H1 (cell line): ENCODE results near the gene KRTAP12-3. TPM values are rescaled to one million over a fixed set of nuclear protein-coding genes. Genes with fewer than 3 reads are reported as not detected.

Source experiments
- CTCF ChIA-PET: fragments of 300-600 bp; sonication (Branson Sonifier 250); formaldehyde crosslinking; loops from one replicate; lab custom pipeline; 2021; ENCODE audit not compliant: partially characterized antibody; lab: Charles Lee
- POLR2A ChIA-PET: fragments of 300-600 bp; sonication (Branson Sonifier 250); formaldehyde crosslinking; loops from one replicate; lab custom pipeline; 2021; ENCODE audit warnings: inconsistent platforms; ENCODE audit not compliant: partially characterized antibody; lab: Charles Lee
- DNase-seq, 2 experiments: peaks; one replicate each; pipeline versions ENCODE4 v3.0.0 to v3.0.0-alpha.2; 2010 to 2022; ENCODE audit warnings: low spot score in 2 of 2, low read depth in 1 of 2, mixed read lengths in 1 of 2
- FAIRE-seq: peaks from 2 replicates; lab custom pipeline; 2011; peaks lifted over from hg19 to GRCh38; lab: Jason Lieb, UNC
- H2AFZ ChIP-seq: 2 replicates; pipeline ENCODE4 v1.8.1; 2012; ENCODE audit warnings: low read length, inconsistent platforms
- H2AK5ac ChIP-seq: 2 replicates; pipeline ENCODE4 v1.6.1; 2013; ENCODE audit warnings: low read depth, low read length
- H2BK120ac ChIP-seq: replicated peaks from 2 replicates; pipeline ENCODE3; 2013; ENCODE audit warnings: low read depth, low read length, inconsistent platforms
- H2BK12ac ChIP-seq: 2 replicates; pipeline ENCODE4 v1.6.1; 2013; ENCODE audit warnings: low read depth, low read length
- H2BK15ac ChIP-seq: 2 replicates; pipeline ENCODE4 v1.6.1; 2013; ENCODE audit warnings: low read length
- H2BK20ac ChIP-seq: 2 replicates; pipeline ENCODE4 v1.6.1; 2013; ENCODE audit warnings: low read length
- H2BK5ac ChIP-seq: 2 replicates; pipeline ENCODE4 v1.6.1; 2013; ENCODE audit warnings: low read depth, low read length
- H3K14ac ChIP-seq: 2 replicates; pipeline ENCODE4 v1.6.1; 2013; ENCODE audit warnings: inconsistent platforms; ENCODE audit not compliant: insufficient read length
- H3K18ac ChIP-seq: 2 replicates; pipeline ENCODE4 v1.6.1; 2013; ENCODE audit warnings: low read length; ENCODE audit errors: extremely low read depth
- H3K23ac ChIP-seq: 2 replicates; pipeline ENCODE4 v1.6.1; 2013; ENCODE audit warnings: inconsistent platforms; ENCODE audit not compliant: insufficient read length
- H3K23me2 ChIP-seq: 2 replicates; pipeline ENCODE4 v1.6.1; 2013; ENCODE audit warnings: low read depth, low read length
- H3K27ac ChIP-seq: 2 replicates; pipeline ENCODE4 v1.6.1; 2011; ENCODE audit warnings: low read depth, low read length, inconsistent platforms
- H3K27me3 ChIP-seq, 4 experiments: replicated peaks in 1 of 4; 1 replicate in 1 of 4; 2 replicates in 3 of 4; pipeline versions ENCODE4 v1.6.1 to v1.8.1; 2011 to 2013; ENCODE audit warnings: low read length in 3 of 4, mild to moderate bottlenecking in 3 of 4, inconsistent platforms in 2 of 4, mixed read lengths in 2 of 4, moderate library complexity in 1 of 4; ENCODE audit not compliant: control insufficient read depth in 3 of 4, insufficient read depth in 3 of 4; ENCODE audit errors: extremely low read depth in 1 of 4
- H3K36me3 ChIP-seq, 4 experiments: 2 replicates each; pipeline versions ENCODE4 v1.6.1 to v1.8.1; 2011 to 2013; ENCODE audit warnings: mild to moderate bottlenecking in 4 of 4, low read length in 3 of 4, moderate library complexity in 2 of 4, control low read depth in 1 of 4, inconsistent platforms in 1 of 4; ENCODE audit not compliant: insufficient read depth in 4 of 4, control insufficient read depth in 2 of 4
- H3K4ac ChIP-seq: replicated peaks from 2 replicates; pipeline ENCODE3; 2013; ENCODE audit warnings: low read length, low read depth, mixed read lengths, inconsistent platforms; ENCODE audit not compliant: insufficient read length
- H3K4me1 ChIP-seq, 4 experiments: replicated peaks in 1 of 4; 1 replicate in 1 of 4; 2 replicates in 3 of 4; pipeline versions ENCODE4 v1.6.1 to v1.8.1; 2011 to 2013; ENCODE audit warnings: low read length in 3 of 4, inconsistent platforms in 2 of 4, mixed read lengths in 1 of 4; ENCODE audit not compliant: insufficient read depth in 4 of 4, control insufficient read depth in 3 of 4
- H3K4me2 ChIP-seq, 2 experiments: 2 replicates each; pipeline versions ENCODE4 v1.6.1 to v1.8.1; 2011 to 2013; ENCODE audit warnings: low read depth in 2 of 2, low read length in 2 of 2, control low read depth in 1 of 2, inconsistent platforms in 1 of 2, mild to moderate bottlenecking in 1 of 2; ENCODE audit not compliant: insufficient read depth in 1 of 2
- H3K4me3 ChIP-seq, 4 experiments: fragments of 200-600, 300-600 bp in 1 of 4; sonication (generic), shearing (Covaris generic), sonication (Bioruptor Twin) in 1 of 4; 2 replicates each; pipeline versions ENCODE4 v1.5.1 to v1.8.1; 2011 to 2016; ENCODE audit warnings: low read length in 4 of 4, low read depth in 3 of 4, control low read depth in 2 of 4, inconsistent platforms in 2 of 4, mild to moderate bottlenecking in 2 of 4, mixed read lengths in 1 of 4, moderate library complexity in 1 of 4; ENCODE audit not compliant: insufficient read depth in 2 of 4; ENCODE audit errors: extremely low read depth in 1 of 4
- H3K56ac ChIP-seq: replicated peaks from 2 replicates; pipeline ENCODE3; 2013; ENCODE audit warnings: low read depth, mild to moderate bottlenecking, mixed read lengths, low read length, inconsistent platforms; ENCODE audit not compliant: insufficient read length
- H3K79me1 ChIP-seq: 2 replicates; pipeline ENCODE4 v1.6.1; 2013; ENCODE audit warnings: low read depth, low read length, control low read depth
- H3K79me2 ChIP-seq, 2 experiments: 2 replicates each; pipeline versions ENCODE4 v1.6.1 to v1.8.1; 2012 to 2013; ENCODE audit warnings: low read length in 2 of 2, mild to moderate bottlenecking in 2 of 2, inconsistent platforms in 1 of 2; ENCODE audit not compliant: insufficient read depth in 2 of 2, control insufficient read depth in 1 of 2
- H3K9ac ChIP-seq, 4 experiments: replicated peaks in 1 of 4; 1 replicate in 1 of 4; 2 replicates in 3 of 4; pipeline versions ENCODE4 v1.6.1 to v1.8.1; 2011 to 2013; ENCODE audit warnings: low read depth in 3 of 4, low read length in 3 of 4, control low read depth in 2 of 4, mild to moderate bottlenecking in 2 of 4, moderate library complexity in 2 of 4, inconsistent platforms in 1 of 4; ENCODE audit errors: extremely low read depth in 1 of 4
- H3K9me3 ChIP-seq, 2 experiments: 2 replicates each; pipeline versions ENCODE4 v1.6.1 to v1.8.1; 2012 to 2013; ENCODE audit warnings: mild to moderate bottlenecking in 2 of 2, moderate library complexity in 2 of 2, control low read depth in 1 of 2, inconsistent platforms in 1 of 2, low read depth in 1 of 2, low read length in 1 of 2, mixed read lengths in 1 of 2; ENCODE audit not compliant: insufficient read depth in 2 of 2
- H4K20me1 ChIP-seq, 2 experiments: replicated peaks in 1 of 2; 2 replicates each; pipeline versions ENCODE3 to v1.8.1; 2011 to 2013; ENCODE audit warnings: inconsistent platforms in 2 of 2, low read length in 2 of 2, mild to moderate bottlenecking in 1 of 2; ENCODE audit not compliant: insufficient read depth in 2 of 2, control insufficient read depth in 1 of 2
- H4K5ac ChIP-seq: 2 replicates; pipeline ENCODE4 v1.6.1; 2013; ENCODE audit warnings: low read length, low read depth, mixed read lengths, inconsistent platforms; ENCODE audit not compliant: insufficient read length
- H4K8ac ChIP-seq: 2 replicates; pipeline ENCODE4 v1.8.0; 2013; ENCODE audit warnings: mild to moderate bottlenecking, moderate library complexity, low read length, inconsistent platforms; ENCODE audit not compliant: insufficient read depth; ENCODE audit errors: extremely low read depth
- H4K91ac ChIP-seq: replicated peaks from 2 replicates; pipeline ENCODE3; 2013; ENCODE audit warnings: low read length, mixed read lengths, inconsistent platforms; ENCODE audit not compliant: insufficient read length
- ATF3 ChIP-seq: IDR thresholded peaks from 2 replicates; pipeline ENCODE4 v1.6.1; 2011; ENCODE audit warnings: low read depth, mild to moderate bottlenecking, low read length; ENCODE audit not compliant: insufficient read depth
- CEBPB ChIP-seq: IDR thresholded peaks from 2 replicates; pipeline ENCODE4 v1.6.1; 2012; ENCODE audit warnings: low read depth, low read length
- FOSL1 ChIP-seq: IDR thresholded peaks from 2 replicates; pipeline ENCODE4 v1.6.1; 2011; ENCODE audit warnings: mild to moderate bottlenecking, low read depth, low read length, moderate library complexity; ENCODE audit not compliant: insufficient read depth
- SUZ12 ChIP-seq: fragments of 200-600 bp; sonication (generic); IDR thresholded peaks from 2 replicates; pipeline ENCODE4 v1.6.1; 2012; ENCODE audit warnings: mild to moderate bottlenecking, inconsistent platforms, low read length, moderate library complexity, mixed read lengths
- WGBS, 2 experiments: shearing (Covaris generic) in 1 of 2; methylation state at CpG; one replicate each; pipeline versions ENCODE4 v1.1.6 to v1.1.7; 2013 to 2015; ENCODE audit warnings: low lambda C conversion rate in 2 of 2, mixed read lengths in 2 of 2, inconsistent platforms in 1 of 2, low coverage in 1 of 2, missing lambda C conversion rate in 1 of 2; ENCODE audit not compliant: insufficient replicate concordance in 2 of 2, insufficient coverage in 1 of 2, insufficient read length in 1 of 2; ENCODE audit errors: extremely low coverage in 1 of 2, missing lambda C conversion rate in 1 of 2; 5-methylcytosine and 5-hydroxymethylcytosine counted together
- polyA plus RNA-seq, 7 experiments: library from polyadenylated mRNA; depleted of rRNA in 3 of 7; stranded (reverse) in 5 of 7; unstranded in 2 of 7; fragments of >200 nt in 5 of 7; fragments of 200-250 nt in 2 of 7; gene quantifications; 1 replicate in 5 of 7; 2 replicates in 1 of 7; 4 replicates in 1 of 7; pipeline versions ENCODE4 v1.2.1 to v1.2.3, GENCODE V29; 2011 to 2013; ENCODE audit warnings: missing spikeins in 2 of 7, mixed read lengths in 2 of 7
- total RNA-seq: library from RNA; stranded (reverse); fragmentation: NEBNext Ultra II Directional; extraction: Animal tissue kit (Norgen Biotek cat#: 25700); gene quantifications from 2 replicates; pipeline ENCODE4 v1.2.1, GENCODE V29; 2021

KRTAP12-3 gene
- total and polyA plus RNA-seq, 2 of the 8 experiments (the other 6 are each of a cell fraction or from before 2014, with no cell fraction given): not detected

- H3K56ac ChIP-seq: no peak overlapping the region
- H4K20me1 ChIP-seq: no peaks in the 10 kb centered on the region
- H3K18ac ChIP-seq: no peak overlapping the region
- H2BK15ac ChIP-seq: no peak overlapping the region
- no peaks in the 10 kb centered on the region for H3K27me3 ChIP-seq
- H3K4me3 ChIP-seq: no peak overlapping the region
- H2BK20ac ChIP-seq: no peak overlapping the region
- H3K9ac ChIP-seq: no peak overlapping the region
- H3K79me1 ChIP-seq: no peaks in the 10 kb centered on the region
- H3K36me3 ChIP-seq: no peaks in the 10 kb centered on the region
- peaks cover 5 to 11% (median 9%) of the 10 kb centered on the region in 4 experiments for H3K4me1 ChIP-seq
- ChIA-PET POLR2A (no interaction called here), CTCF (no interaction called here)
- H2AFZ ChIP-seq: no peak overlapping the region
- no peak overlapping the region for H4K5ac ChIP-seq
- H3K4ac ChIP-seq: no peak overlapping the region
- no peaks in the 10 kb centered on the region for H3K9me3 ChIP-seq
- no peak overlapping the region for H4K91ac ChIP-seq
- H3K79me2 ChIP-seq: no peaks in the 10 kb centered on the region
- H3K27ac ChIP-seq: no peak overlapping the region
- no peaks in the 10 kb centered on the region for H3K23me2 ChIP-seq
- H2BK120ac ChIP-seq: no peak overlapping the region
- DNase-seq: no peak
- H3K23ac ChIP-seq: no peak overlapping the region
- H2BK5ac ChIP-seq: no peak overlapping the region
- no peak for FAIRE-seq
- no peak overlapping the region for H2BK12ac ChIP-seq
- H2AK5ac ChIP-seq: no peak overlapping the region
- no peak overlapping the region for H3K14ac ChIP-seq
- WGBS, 2 experiments: 70% methylated on average over 6 of the region's 6 CpGs; no CpG with 5 or more reads in 1 of the 2 experiments
- no peak overlapping the region for H4K8ac ChIP-seq
- no peak overlapping the region for H3K4me2 ChIP-seq
- no peak for TF ChIP-seq FOSL1
- TF ChIP-seq ATF3: no peak
- no peak for TF ChIP-seq CEBPB
- TF ChIP-seq SUZ12: no peak
These were observed 26.8 kb downstream of the KRTAP12-3 start for GRCh38 chr21:44684483-44684882.
